Neural progenitor cell (in vitro differentiated cells): ENCODE measurements around the gene GABBR2. TPM values are rescaled to one million over a fixed set of nuclear protein-coding genes. Genes with fewer than 3 reads are reported as not detected.

Experiments
- DNase-seq: peaks from one replicate; pipeline ENCODE4 v3.0.0-alpha.2; 2016; ENCODE audit warnings: low spot score
- H2AFZ ChIP-seq: fragments of 200-600 bp; sonication (generic); replicated peaks from 2 replicates; pipeline ENCODE4 v1.6.1; 2016; ENCODE audit warnings: antibody characterized with exemption
- H3F3A ChIP-seq: fragments of 200-600 bp; sonication (generic); 2 replicates; pipeline ENCODE4 v1.6.1; 2016; ENCODE audit warnings: antibody characterized with exemption, low read depth
- H3K27ac ChIP-seq: fragments of 200-600 bp; sonication (generic); 2 replicates; pipeline ENCODE4 v1.5.1; 2016; ENCODE audit warnings: mild to moderate bottlenecking
- H3K27me3 ChIP-seq: fragments of 200-600 bp; sonication (generic); 2 replicates; pipeline ENCODE4 v1.6.1; 2016; ENCODE audit warnings: mild to moderate bottlenecking, moderate library complexity
- H3K36me3 ChIP-seq: fragments of 200-600 bp; sonication (generic); 2 replicates; pipeline ENCODE4 v1.5.1; 2016
- H3K4me1 ChIP-seq: fragments of 200-600 bp; sonication (generic); 2 replicates; pipeline ENCODE4 v1.6.1; 2016; ENCODE audit warnings: mixed run types
- H3K4me2 ChIP-seq: fragments of 200-600 bp; sonication (generic); 2 replicates; pipeline ENCODE4 v1.6.1; 2016
- H3K4me3 ChIP-seq: fragments of 200-600 bp; sonication (generic); 2 replicates; pipeline ENCODE4 v1.5.1; 2016
- H3K79me2 ChIP-seq: fragments of 200-600 bp; sonication (generic); 2 replicates; pipeline ENCODE4 v1.6.1; 2016; ENCODE audit warnings: low read depth
- H3K9ac ChIP-seq: fragments of 200-600 bp; sonication (generic); 2 replicates; pipeline ENCODE4 v1.6.1; 2016
- H3K9me3 ChIP-seq: fragments of 200-600 bp; sonication (generic); 2 replicates; pipeline ENCODE4 v1.5.1; 2016; ENCODE audit warnings: low read depth
- H4K20me1 ChIP-seq: fragments of 200-600 bp; sonication (generic); 2 replicates; pipeline ENCODE4 v1.6.1; 2016; ENCODE audit warnings: low read depth
- H3K27ac Mint-ChIP-seq: 3 replicates; pipeline ENCODE4 v1.8.0; 2021; ENCODE audit warnings: mixed read lengths
- H3K27me3 Mint-ChIP-seq: 2 replicates; pipeline ENCODE4 v1.8.0; 2022; ENCODE audit warnings: low read depth, mild to moderate bottlenecking, inconsistent platforms, moderate library complexity, mixed read lengths; ENCODE audit not compliant: insufficient read depth
- H3K36me3 Mint-ChIP-seq: 3 replicates; pipeline ENCODE4 v1.8.0; 2021; ENCODE audit warnings: mixed read lengths
- H3K4me1 Mint-ChIP-seq: 3 replicates; pipeline ENCODE4 v1.8.0; 2021; ENCODE audit warnings: mixed read lengths
- H3K4me3 Mint-ChIP-seq: 3 replicates; pipeline ENCODE4 v1.8.0; 2021; ENCODE audit warnings: mild to moderate bottlenecking, moderate library complexity, mixed read lengths
- H3K9me3 Mint-ChIP-seq: 3 replicates; pipeline ENCODE4 v1.8.0; 2020; ENCODE audit warnings: mixed read lengths
- EZH2 ChIP-seq: fragments of 200-600 bp; sonication (generic); IDR thresholded peaks from 2 replicates; pipeline ENCODE4 v1.6.1; 2017; ENCODE audit warnings: antibody characterized with exemption, mild to moderate bottlenecking, moderate library complexity
- EZH2phosphoT487 ChIP-seq: fragments of 200-600 bp; sonication (generic); IDR thresholded peaks from 2 replicates; pipeline ENCODE4 v1.6.1; 2017; ENCODE audit warnings: antibody characterized with exemption
- total RNA-seq: library from RNA; depleted of rRNA; stranded (reverse); fragments of >200 nt; gene quantifications from 2 replicates; pipeline ENCODE4 v1.2.3, GENCODE V29; 2015; ENCODE audit warnings: low replicate concordance
- TF ChIP-seq, protein P1 (sequence below): fragments of 200-600 bp; sonication (generic); IDR thresholded peaks from 2 replicates; pipeline ENCODE4 v1.5.1; 2017; ENCODE audit warnings: antibody characterized with exemption, mild to moderate bottlenecking

The GABBR2 gene
- total RNA-seq, 1 donor from 2014 or later = not detected

DNA sequence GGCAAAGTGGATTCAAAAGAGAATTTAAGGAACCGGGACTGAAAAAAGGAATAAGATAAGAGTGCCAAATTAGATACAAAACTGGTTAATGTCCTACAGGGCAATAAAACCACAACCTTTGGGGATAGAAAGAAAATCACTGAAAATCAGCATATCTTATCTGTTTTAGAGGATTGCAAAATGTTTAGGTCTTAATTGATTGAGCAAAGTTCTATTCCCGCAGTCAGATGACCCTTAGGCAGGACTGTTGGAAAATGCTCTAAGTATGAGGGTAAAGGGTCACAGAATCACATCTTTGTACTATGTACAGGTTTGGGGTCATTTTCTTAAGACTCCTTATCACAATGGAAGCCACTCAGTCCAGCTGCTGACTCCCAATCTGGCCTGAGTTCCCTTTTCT is 129.0 kb downstream of the GABBR2 start:
- no peak overlapping the region for H3K27ac ChIP-seq
- Mint-ChIP-seq H3K4me1 (no peaks in the 10 kb centered on the region), H3K36me3 (no peaks in the 10 kb centered on the region), H3K4me3 (no peak overlapping the region), H3K9me3 (no peaks in the 10 kb centered on the region), H3K27ac (no peak overlapping the region), H3K27me3 (peaks cover 7% of the 10 kb centered on the region)
- H2AFZ ChIP-seq = no peak overlapping the region
- H3K79me2 ChIP-seq = no peaks in the 10 kb centered on the region
- no peak overlapping the region for H3K9ac ChIP-seq
- no peak overlapping the region for H3K4me2 ChIP-seq
- no peaks in the 10 kb centered on the region for H4K20me1 ChIP-seq
- DNase-seq = no peak
- no peaks in the 10 kb centered on the region for H3F3A ChIP-seq
- H3K36me3 ChIP-seq = no peaks in the 10 kb centered on the region
- H3K9me3 ChIP-seq = no peaks in the 10 kb centered on the region
- TF ChIP-seq, protein P1, sequence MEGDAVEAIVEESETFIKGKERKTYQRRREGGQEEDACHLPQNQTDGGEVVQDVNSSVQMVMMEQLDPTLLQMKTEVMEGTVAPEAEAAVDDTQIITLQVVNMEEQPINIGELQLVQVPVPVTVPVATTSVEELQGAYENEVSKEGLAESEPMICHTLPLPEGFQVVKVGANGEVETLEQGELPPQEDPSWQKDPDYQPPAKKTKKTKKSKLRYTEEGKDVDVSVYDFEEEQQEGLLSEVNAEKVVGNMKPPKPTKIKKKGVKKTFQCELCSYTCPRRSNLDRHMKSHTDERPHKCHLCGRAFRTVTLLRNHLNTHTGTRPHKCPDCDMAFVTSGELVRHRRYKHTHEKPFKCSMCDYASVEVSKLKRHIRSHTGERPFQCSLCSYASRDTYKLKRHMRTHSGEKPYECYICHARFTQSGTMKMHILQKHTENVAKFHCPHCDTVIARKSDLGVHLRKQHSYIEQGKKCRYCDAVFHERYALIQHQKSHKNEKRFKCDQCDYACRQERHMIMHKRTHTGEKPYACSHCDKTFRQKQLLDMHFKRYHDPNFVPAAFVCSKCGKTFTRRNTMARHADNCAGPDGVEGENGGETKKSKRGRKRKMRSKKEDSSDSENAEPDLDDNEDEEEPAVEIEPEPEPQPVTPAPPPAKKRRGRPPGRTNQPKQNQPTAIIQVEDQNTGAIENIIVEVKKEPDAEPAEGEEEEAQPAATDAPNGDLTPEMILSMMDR = no peak
- TF ChIP-seq EZH2phosphoT487 (no peak), EZH2 (no peak)
- H3K4me3 ChIP-seq = no peak overlapping the region
- H3K27me3 ChIP-seq = no peaks in the 10 kb centered on the region
- H3K4me1 ChIP-seq = no peaks in the 10 kb centered on the region

DNA sequence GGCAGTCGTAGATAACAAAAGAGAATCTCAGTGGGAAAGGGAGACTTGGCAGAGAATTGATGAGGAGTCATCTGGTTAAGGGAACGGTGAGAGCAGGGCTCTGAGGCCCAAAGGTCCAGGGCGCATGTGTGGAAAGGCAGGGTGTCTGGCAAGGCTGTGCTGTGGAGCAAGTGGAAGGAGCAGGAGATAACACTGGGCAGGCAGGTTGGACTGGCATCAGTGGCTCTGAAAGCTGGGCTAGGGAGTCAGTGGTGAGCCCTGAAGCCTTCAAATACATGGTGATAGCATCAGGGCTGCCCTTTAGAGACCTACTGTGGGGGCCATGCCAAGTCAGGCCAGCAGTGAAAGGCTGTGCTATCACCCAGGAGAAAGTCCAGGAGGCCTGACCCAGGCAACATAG is 131.3 kb downstream of the GABBR2 start:
- TF ChIP-seq EZH2 (no peak), EZH2phosphoT487 (no peak)
- TF ChIP-seq, protein P1 = no peak
- no peak overlapping the region for H3K4me3 ChIP-seq
- no peaks in the 10 kb centered on the region for H3K4me1 Mint-ChIP-seq
- H3K4me2 ChIP-seq = no peak overlapping the region
- no peak overlapping the region for H3K9ac ChIP-seq
- H3K9me3 ChIP-seq = no peaks in the 10 kb centered on the region
- no peak for DNase-seq
- no peaks in the 10 kb centered on the region for H3K79me2 ChIP-seq
- no peaks in the 10 kb centered on the region for H3K36me3 ChIP-seq
- H3K9me3 Mint-ChIP-seq = no peaks in the 10 kb centered on the region
- no peaks in the 10 kb centered on the region for H3K27me3 ChIP-seq
- H2AFZ ChIP-seq = no peak overlapping the region
- no peaks in the 10 kb centered on the region for H4K20me1 ChIP-seq
- H3K27ac ChIP-seq = no peak overlapping the region
- no peak overlapping the region for H3K4me3 Mint-ChIP-seq
- no peak overlapping the region for H3K27ac Mint-ChIP-seq
- H3K27me3 Mint-ChIP-seq = peaks cover 4% of the 10 kb centered on the region
- no peaks in the 10 kb centered on the region for H3K36me3 Mint-ChIP-seq
- H3F3A ChIP-seq = no peaks in the 10 kb centered on the region
- peaks cover 1% of the 10 kb centered on the region for H3K4me1 ChIP-seq

DNA sequence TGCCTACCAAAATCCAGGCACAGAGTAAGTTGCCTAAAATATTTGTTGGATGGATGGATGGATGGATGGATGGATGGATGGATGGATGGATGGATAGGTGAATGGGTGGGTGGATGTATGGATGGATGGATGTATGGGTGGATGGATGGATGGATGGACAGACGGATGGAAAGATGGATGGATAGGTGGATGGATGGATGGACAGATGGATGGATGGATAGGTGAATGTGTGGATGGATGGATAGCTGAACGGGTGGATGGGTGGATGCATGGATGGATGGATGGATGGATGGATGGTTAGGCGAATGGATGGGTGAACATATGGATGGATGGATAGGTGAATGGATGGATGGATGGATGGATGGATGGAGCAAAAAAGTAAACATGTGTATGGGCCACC is 131.9 kb downstream of the GABBR2 start:
- H3K36me3 Mint-ChIP-seq = no peaks in the 10 kb centered on the region
- no peak overlapping the region for H2AFZ ChIP-seq
- H3K4me1 ChIP-seq = peaks cover 7% of the 10 kb centered on the region
- DNase-seq = no peak
- no peak overlapping the region for H3K4me2 ChIP-seq
- H3F3A ChIP-seq = no peaks in the 10 kb centered on the region
- H3K27ac Mint-ChIP-seq = no peak overlapping the region
- TF ChIP-seq EZH2phosphoT487 = no peak
- TF ChIP-seq, protein P1 = no peak
- no peak for TF ChIP-seq EZH2
- no peaks in the 10 kb centered on the region for H3K27me3 ChIP-seq
- no peak overlapping the region for H3K9ac ChIP-seq
- H4K20me1 ChIP-seq = no peaks in the 10 kb centered on the region
- no peaks in the 10 kb centered on the region for H3K9me3 ChIP-seq
- no peak overlapping the region for H3K27ac ChIP-seq
- H3K27me3 Mint-ChIP-seq = peaks cover 4% of the 10 kb centered on the region
- H3K4me1 Mint-ChIP-seq = peaks cover 2% of the 10 kb centered on the region
- H3K4me3 ChIP-seq = no peak overlapping the region
- H3K36me3 ChIP-seq = no peaks in the 10 kb centered on the region
- no peak overlapping the region for H3K4me3 Mint-ChIP-seq
- H3K9me3 Mint-ChIP-seq = no peaks in the 10 kb centered on the region
- H3K79me2 ChIP-seq = no peaks in the 10 kb centered on the region

DNA sequence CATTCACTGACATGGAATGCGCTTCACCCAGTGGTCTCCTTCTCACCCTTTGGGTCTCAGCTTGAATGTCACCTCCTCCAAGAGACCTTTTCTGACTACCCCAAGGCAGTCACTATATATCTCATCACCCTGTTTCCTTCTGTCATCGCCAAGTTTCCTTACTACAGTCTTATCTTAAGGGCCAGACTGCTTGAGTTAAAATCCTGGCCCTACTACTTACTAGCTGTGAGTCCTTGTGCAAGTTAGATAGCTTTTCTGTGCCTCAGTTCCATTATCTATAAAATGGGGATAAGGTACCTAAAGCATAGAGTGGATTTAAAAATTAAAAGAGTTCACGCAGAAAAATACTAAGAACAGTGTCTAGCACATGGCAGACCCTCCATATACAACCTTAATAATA is 132.4 kb downstream of the GABBR2 start:
- Mint-ChIP-seq H3K4me1 (peaks cover 4% of the 10 kb centered on the region), H3K4me3 (no peak overlapping the region), H3K36me3 (no peaks in the 10 kb centered on the region), H3K27me3 (peaks cover 7% of the 10 kb centered on the region), H3K27ac (peak overlapping the region; percentile 8), H3K9me3 (no peaks in the 10 kb centered on the region)
- no peaks in the 10 kb centered on the region for H3K27me3 ChIP-seq
- H3F3A ChIP-seq = no peaks in the 10 kb centered on the region
- no peaks in the 10 kb centered on the region for H4K20me1 ChIP-seq
- H3K79me2 ChIP-seq = no peaks in the 10 kb centered on the region
- no peak overlapping the region for H2AFZ ChIP-seq
- H3K4me2 ChIP-seq = no peak overlapping the region
- no peak overlapping the region for H3K4me3 ChIP-seq
- no peak overlapping the region for H3K27ac ChIP-seq
- H3K9me3 ChIP-seq = no peaks in the 10 kb centered on the region
- peaks cover 7% of the 10 kb centered on the region for H3K4me1 ChIP-seq
- no peaks in the 10 kb centered on the region for H3K36me3 ChIP-seq
- TF ChIP-seq EZH2phosphoT487 (no peak), EZH2 (no peak)
- TF ChIP-seq, protein P1 = no peak
- DNase-seq = no peak
- H3K9ac ChIP-seq = no peak overlapping the region
